Glutamatergic neuron (in vitro differentiated cells): ENCODE results near the gene ANK3. TPM values are rescaled to one million over a fixed set of nuclear protein-coding genes. Genes with fewer than 3 reads are reported as not detected.

Experiments
- DNase-seq: peaks from one replicate; pipeline ENCODE4 v3.0.0; 2022
- H3K27ac Mint-ChIP-seq: one replicate; pipeline ENCODE4 v1.8.0; 2020; ENCODE audit warnings: mild to moderate bottlenecking, mixed read lengths, inconsistent platforms; ENCODE audit not compliant: unreplicated experiment
- H3K27me3 Mint-ChIP-seq: one replicate; pipeline ENCODE4 v1.8.0; 2020; ENCODE audit warnings: mild to moderate bottlenecking, moderate library complexity, mixed read lengths, inconsistent platforms; ENCODE audit not compliant: unreplicated experiment
- H3K36me3 Mint-ChIP-seq: one replicate; pipeline ENCODE4 v1.8.0; 2020; ENCODE audit warnings: mild to moderate bottlenecking, mixed read lengths, inconsistent platforms; ENCODE audit not compliant: unreplicated experiment
- H3K4me1 Mint-ChIP-seq: one replicate; pipeline ENCODE4 v1.8.0; 2020; ENCODE audit warnings: mild to moderate bottlenecking, low read depth, mixed read lengths, inconsistent platforms; ENCODE audit not compliant: unreplicated experiment
- H3K4me3 Mint-ChIP-seq: one replicate; pipeline ENCODE4 v1.8.0; 2020; ENCODE audit warnings: mild to moderate bottlenecking, mixed read lengths, inconsistent platforms; ENCODE audit not compliant: unreplicated experiment
- H3K9me3 Mint-ChIP-seq: one replicate; pipeline ENCODE4 v1.8.0; 2020; ENCODE audit warnings: mild to moderate bottlenecking, moderate library complexity, mixed read lengths, inconsistent platforms; ENCODE audit not compliant: unreplicated experiment
- CTCF ChIP-seq: fragments of 200-600 bp; sonication (generic); IDR thresholded peaks from one replicate; pipeline ENCODE4 v1.5.0; 2021; ENCODE audit not compliant: partially characterized antibody, unreplicated experiment
- total RNA-seq: library from RNA; stranded (reverse); fragmentation: NEBNext Ultra II Directional; extraction: Animal tissue kit (Norgen Biotek cat#: 25700); gene quantifications from one replicate; pipeline ENCODE4 v1.2.1, GENCODE V29; 2021; ENCODE audit not compliant: unreplicated experiment

The ANK3 gene
- total RNA-seq, 1 donor from 2014 or later, result 84.9 TPM

GRCh38 chr10:60283397-60283796 is 106.3 kb downstream of the ANK3 start:
- no peak for TF ChIP-seq CTCF
- H3K27me3 Mint-ChIP-seq, result no peaks in the 10 kb centered on the region
- peaks cover 6% of the 10 kb centered on the region for H3K4me1 Mint-ChIP-seq
- H3K27ac Mint-ChIP-seq, result no peak overlapping the region
- H3K9me3 Mint-ChIP-seq, result no peaks in the 10 kb centered on the region
- no peak for DNase-seq
- H3K36me3 Mint-ChIP-seq, result no peaks in the 10 kb centered on the region
- no peak overlapping the region for H3K4me3 Mint-ChIP-seq

GRCh38 chr10:60282771-60283353 is 106.8 kb downstream of the ANK3 start:
- Mint-ChIP-seq H3K4me1 (peaks cover 2% of the 10 kb centered on the region), H3K27ac (no peak overlapping the region), H3K36me3 (no peaks in the 10 kb centered on the region), H3K9me3 (no peaks in the 10 kb centered on the region), H3K27me3 (no peaks in the 10 kb centered on the region), H3K4me3 (no peak overlapping the region)
- TF ChIP-seq CTCF, result no peak
- no peak for DNase-seq

- Mint-ChIP-seq H3K9me3 (no peaks in the 10 kb centered on the region), H3K27me3 (no peaks in the 10 kb centered on the region), H3K27ac (no peak overlapping the region), H3K4me3 (no peak overlapping the region), H3K36me3 (no peaks in the 10 kb centered on the region), H3K4me1 (peaks cover 2% of the 10 kb centered on the region)
- no peak for DNase-seq
- no peak for TF ChIP-seq CTCF
These were observed 107.8 kb downstream of the ANK3 start for GRCh38 chr10:60281792-60282353.

GRCh38 chr10:60281331-60281730 is 108.3 kb downstream of the ANK3 start:
- TF ChIP-seq CTCF, result no peak
- Mint-ChIP-seq H3K27me3 (no peaks in the 10 kb centered on the region), H3K4me1 (peaks cover 2% of the 10 kb centered on the region), H3K4me3 (no peak overlapping the region), H3K9me3 (no peaks in the 10 kb centered on the region), H3K27ac (no peak overlapping the region), H3K36me3 (no peaks in the 10 kb centered on the region)
- no peak for DNase-seq

GRCh38 chr10:60280475-60280874 is 109.2 kb downstream of the ANK3 start:
- H3K9me3 Mint-ChIP-seq, result no peaks in the 10 kb centered on the region
- H3K4me1 Mint-ChIP-seq, result peaks cover 2% of the 10 kb centered on the region
- no peaks in the 10 kb centered on the region for H3K36me3 Mint-ChIP-seq
- H3K4me3 Mint-ChIP-seq, result no peak overlapping the region
- no peak for TF ChIP-seq CTCF
- no peak for DNase-seq
- no peaks in the 10 kb centered on the region for H3K27me3 Mint-ChIP-seq
- no peak overlapping the region for H3K27ac Mint-ChIP-seq
